GM12891 (cell line): ENCODE measurements around the gene MLIP.
"Not testable (repeated sequence)": the region's sequence is repeated elsewhere in the genome, so short reads cannot be mapped to it uniquely, and the experiment has no call there.

Source experiments
- DNase-seq: peaks from one replicate; pipeline ENCODE4 v3.0.0; 2011; ENCODE audit warnings: low spot score; ENCODE audit not compliant: insufficient read length
- FAIRE-seq: peaks from 2 replicates; lab custom pipeline; 2011; peaks lifted over from hg19 to GRCh38; lab: Jason Lieb, UNC
- PAX5 ChIP-seq: IDR thresholded peaks from 2 replicates; pipeline ENCODE4 v1.6.1; 2011; ENCODE audit warnings: low read length, moderate library complexity, mild to moderate bottlenecking; ENCODE audit not compliant: insufficient read depth, severe bottlenecking
- POLR2A ChIP-seq: IDR thresholded peaks from 2 replicates; pipeline ENCODE4 v1.6.1; 2011; ENCODE audit warnings: low read depth, low read length, control low read depth
- POLR2AphosphoS5 ChIP-seq: IDR thresholded peaks from 2 replicates; pipeline ENCODE4 v1.6.1; 2011; ENCODE audit warnings: low read depth, low read length, control low read depth
- POU2F2 ChIP-seq: IDR thresholded peaks from 2 replicates; pipeline ENCODE4 v1.6.1; 2011; ENCODE audit warnings: low read depth, mild to moderate bottlenecking, control low read depth, low read length, moderate library complexity
- SPI1 ChIP-seq: IDR thresholded peaks from 2 replicates; pipeline ENCODE4 v1.6.1; 2011; ENCODE audit warnings: low read depth, low read length, control low read depth
- TAF1 ChIP-seq: IDR thresholded peaks from 2 replicates; pipeline ENCODE4 v1.6.1; 2011; ENCODE audit warnings: low read depth, low read length, control low read depth

MLIP gene

GRCh38 chr6:54183616-54184015 lies 72.4 kb downstream of the MLIP start:
- DNase-seq (no peak), FAIRE-seq (no peak)
- TF ChIP-seq POLR2A, result no peak
- no peak for TF ChIP-seq PAX5
- no peak for TF ChIP-seq TAF1
- no peak for TF ChIP-seq POU2F2
- no peak for TF ChIP-seq POLR2AphosphoS5
- no peak for TF ChIP-seq SPI1

- TF ChIP-seq POLR2AphosphoS5, result no peak
- no peak for TF ChIP-seq SPI1
- TF ChIP-seq POLR2A, result no peak
- TF ChIP-seq POU2F2, result no peak
- TF ChIP-seq TAF1, result no peak
- TF ChIP-seq PAX5, result no peak
- no peak for FAIRE-seq
- DNase-seq, result no peak
Measured at GRCh38 chr6:54185885-54186284, 74.6 kb downstream of the MLIP start.

- DNase-seq, result no peak
- no peak for FAIRE-seq
- no peak for TF ChIP-seq TAF1
- TF ChIP-seq POLR2A, result no peak
- no peak for TF ChIP-seq POU2F2
- no peak for TF ChIP-seq POLR2AphosphoS5
- TF ChIP-seq SPI1, result no peak
Measured at GRCh38 chr6:54188846-54189245, 77.6 kb downstream of the MLIP start.

DNA sequence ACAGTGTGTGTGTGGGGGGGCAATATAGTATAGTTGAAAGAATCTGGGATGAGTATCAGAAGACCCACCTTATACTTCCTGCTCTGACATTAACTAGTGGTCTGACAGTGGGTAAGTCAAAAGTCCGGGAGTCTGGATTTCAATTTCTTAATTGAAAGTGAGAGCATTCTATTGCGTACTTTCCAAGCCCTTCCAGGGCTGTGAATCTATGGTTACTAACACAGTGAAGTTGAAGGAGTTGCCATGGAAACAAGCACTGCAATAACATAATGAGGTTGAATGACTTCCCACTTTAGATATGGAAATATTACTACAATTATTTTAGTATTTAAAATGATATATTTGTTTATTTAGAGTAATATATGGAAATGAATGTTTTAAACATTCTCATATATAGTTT lies 80.2 kb downstream of the MLIP start:
- DNase-seq (no peak), FAIRE-seq (no peak)
- TF ChIP-seq PAX5 (no peak), POLR2AphosphoS5 (no peak), SPI1 (no peak), POU2F2 (no peak), POLR2A (no peak), TAF1 (no peak)

GRCh38 chr6:54192993-54193392 lies 81.8 kb downstream of the MLIP start:
- TF ChIP-seq POLR2A, result no peak
- FAIRE-seq (no peak), DNase-seq (no peak)

DNA sequence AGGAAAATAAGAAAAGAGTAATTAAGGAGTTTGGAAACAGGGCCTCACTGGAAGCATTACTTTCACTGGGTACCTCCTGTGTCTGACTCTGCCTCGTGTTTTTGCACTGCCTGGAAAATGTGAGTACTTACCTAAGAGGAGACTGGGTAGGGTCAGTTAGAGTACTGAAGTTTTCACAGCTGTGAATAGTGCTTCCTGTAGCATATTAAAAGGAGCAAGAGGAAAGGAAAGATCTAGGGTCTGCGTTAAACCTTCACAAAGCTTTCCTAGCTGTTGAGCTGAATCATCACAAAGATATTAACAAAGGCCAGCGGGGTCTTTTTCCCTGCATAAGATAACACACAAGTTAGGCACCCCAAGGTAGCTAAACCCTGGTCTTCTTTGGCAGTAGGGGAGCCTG lies 82.3 kb downstream of the MLIP start:
- TF ChIP-seq POLR2A (no peak), POLR2AphosphoS5 (no peak)
- no peak for FAIRE-seq
- no peak for DNase-seq

GRCh38 chr6:54194067-54194466 lies 82.8 kb downstream of the MLIP start:
- DNase-seq (no peak), FAIRE-seq (no peak)
- TF ChIP-seq POU2F2, result no peak
- TF ChIP-seq POLR2AphosphoS5, result no peak
- TF ChIP-seq SPI1, result no peak
- TF ChIP-seq TAF1, result no peak
- TF ChIP-seq POLR2A, result no peak
- no peak for TF ChIP-seq PAX5

- no peak for TF ChIP-seq POU2F2
- TF ChIP-seq POLR2A, result no peak
- TF ChIP-seq POLR2AphosphoS5, result no peak
- TF ChIP-seq TAF1, result no peak
- no peak for TF ChIP-seq SPI1
- TF ChIP-seq PAX5, result no peak
- FAIRE-seq (no peak), DNase-seq (no peak)
Measured at GRCh38 chr6:54195637-54196036, 84.4 kb downstream of the MLIP start.

DNA sequence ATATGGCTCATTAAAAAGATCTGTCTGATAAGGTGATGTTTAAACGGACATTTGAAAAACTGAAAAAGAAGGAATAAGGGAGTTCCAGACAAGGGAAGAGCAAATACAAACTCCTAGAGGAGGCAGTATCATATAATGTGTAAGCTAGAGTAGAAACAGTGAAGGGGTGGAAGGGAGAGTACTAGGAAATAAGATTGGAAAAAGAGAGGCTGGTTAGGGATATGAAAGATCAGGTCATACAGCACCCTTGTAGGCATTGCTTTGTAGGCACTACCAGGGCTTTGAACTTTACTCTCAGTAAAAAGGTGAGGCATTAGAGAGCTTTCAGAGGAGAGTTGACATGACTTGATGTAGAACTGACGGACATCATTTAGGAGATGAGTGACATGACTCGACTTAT lies 85.7 kb downstream of the MLIP start:
- no peak for DNase-seq
- FAIRE-seq, result no peak
- TF ChIP-seq POU2F2 (no peak), SPI1 (no peak), PAX5 (no peak), POLR2AphosphoS5 (no peak), POLR2A (no peak), TAF1 (no peak)

DNA sequence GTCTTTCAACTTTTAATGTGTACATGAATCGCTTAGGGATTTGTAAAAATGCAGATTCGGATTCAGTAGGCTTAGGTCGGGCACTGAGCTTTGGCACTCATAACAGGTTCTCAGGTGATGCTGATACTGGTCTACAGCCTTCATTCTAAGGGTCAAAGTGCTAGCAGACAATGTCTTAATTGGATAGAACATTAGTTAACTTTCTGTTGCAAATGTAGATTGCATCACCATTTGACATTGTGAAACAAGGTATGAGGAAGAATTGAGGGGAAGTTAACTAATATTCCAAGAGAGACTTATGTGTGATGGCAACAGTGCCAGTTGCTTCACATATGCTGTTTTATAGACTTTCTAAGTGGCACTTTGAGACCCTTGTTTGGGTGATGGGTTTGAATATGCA lies 86.9 kb downstream of the MLIP start:
- TF ChIP-seq PAX5 (no peak), POLR2A (no peak), POLR2AphosphoS5 (no peak), TAF1 (no peak), SPI1 (no peak), POU2F2 (no peak)
- FAIRE-seq (no peak), DNase-seq (no peak)

- DNase-seq, FAIRE-seq: not testable (repeated sequence)
Measured at GRCh38 chr6:54203474-54204035, 92.3 kb downstream of the MLIP start.
